Measurements from ENCODE around the gene TEX48.

GRCh38 chr9:114688909-114689610 is 7.1 kb upstream of the TEX48 start:
- TF ChIP-seq, protein P1, sequence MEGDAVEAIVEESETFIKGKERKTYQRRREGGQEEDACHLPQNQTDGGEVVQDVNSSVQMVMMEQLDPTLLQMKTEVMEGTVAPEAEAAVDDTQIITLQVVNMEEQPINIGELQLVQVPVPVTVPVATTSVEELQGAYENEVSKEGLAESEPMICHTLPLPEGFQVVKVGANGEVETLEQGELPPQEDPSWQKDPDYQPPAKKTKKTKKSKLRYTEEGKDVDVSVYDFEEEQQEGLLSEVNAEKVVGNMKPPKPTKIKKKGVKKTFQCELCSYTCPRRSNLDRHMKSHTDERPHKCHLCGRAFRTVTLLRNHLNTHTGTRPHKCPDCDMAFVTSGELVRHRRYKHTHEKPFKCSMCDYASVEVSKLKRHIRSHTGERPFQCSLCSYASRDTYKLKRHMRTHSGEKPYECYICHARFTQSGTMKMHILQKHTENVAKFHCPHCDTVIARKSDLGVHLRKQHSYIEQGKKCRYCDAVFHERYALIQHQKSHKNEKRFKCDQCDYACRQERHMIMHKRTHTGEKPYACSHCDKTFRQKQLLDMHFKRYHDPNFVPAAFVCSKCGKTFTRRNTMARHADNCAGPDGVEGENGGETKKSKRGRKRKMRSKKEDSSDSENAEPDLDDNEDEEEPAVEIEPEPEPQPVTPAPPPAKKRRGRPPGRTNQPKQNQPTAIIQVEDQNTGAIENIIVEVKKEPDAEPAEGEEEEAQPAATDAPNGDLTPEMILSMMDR (conservative IDR thresholded peaks at IDR 0.05), result no peak
- no peak for TF ChIP-seq ZFX (IDR thresholded peaks at IDR 0.05)
